GM12874 (cell line): Measurements from ENCODE around the gene SKAP1.

Experiments used
- CTCF ChIP-seq: IDR thresholded peaks from 2 replicates; pipeline ENCODE4 v1.5.1; 2011; ENCODE audit warnings: low read depth, mild to moderate bottlenecking, control low read depth, low read length, moderate library complexity; ENCODE audit not compliant: insufficient read depth

SKAP1 gene

DNA sequence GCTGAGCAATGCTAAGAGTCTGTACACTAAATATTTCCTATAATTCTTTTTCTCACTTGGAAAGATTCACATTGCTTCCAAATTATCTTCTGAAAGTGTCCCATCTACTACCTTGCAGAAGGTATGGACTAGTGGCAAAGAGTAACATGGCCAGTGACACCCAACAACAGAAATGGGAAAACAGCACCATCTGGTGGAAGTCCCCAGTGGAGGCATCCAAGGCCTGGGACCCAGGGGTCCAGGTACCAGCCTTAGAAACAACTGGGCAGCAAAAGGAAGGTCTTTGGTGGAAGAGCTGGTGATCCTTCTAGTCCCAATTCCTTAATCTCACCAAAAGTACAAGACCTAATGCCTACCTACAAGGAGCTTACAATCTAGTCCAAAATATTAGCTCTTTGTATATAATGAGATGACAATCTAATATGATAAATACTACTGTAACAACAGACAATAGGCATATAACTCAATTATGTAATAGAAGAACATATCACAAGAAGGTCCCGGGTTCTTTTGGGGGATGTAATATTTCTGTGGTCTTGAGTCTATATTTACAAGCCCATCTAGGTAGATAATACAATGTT, 55.3 kb downstream of the SKAP1 start:
- peak; percentile 53 for TF ChIP-seq CTCF

- TF ChIP-seq CTCF: no peak
Observed at GRCh38 chr17:48373883-48374282, 56.1 kb downstream of the SKAP1 start.

DNA sequence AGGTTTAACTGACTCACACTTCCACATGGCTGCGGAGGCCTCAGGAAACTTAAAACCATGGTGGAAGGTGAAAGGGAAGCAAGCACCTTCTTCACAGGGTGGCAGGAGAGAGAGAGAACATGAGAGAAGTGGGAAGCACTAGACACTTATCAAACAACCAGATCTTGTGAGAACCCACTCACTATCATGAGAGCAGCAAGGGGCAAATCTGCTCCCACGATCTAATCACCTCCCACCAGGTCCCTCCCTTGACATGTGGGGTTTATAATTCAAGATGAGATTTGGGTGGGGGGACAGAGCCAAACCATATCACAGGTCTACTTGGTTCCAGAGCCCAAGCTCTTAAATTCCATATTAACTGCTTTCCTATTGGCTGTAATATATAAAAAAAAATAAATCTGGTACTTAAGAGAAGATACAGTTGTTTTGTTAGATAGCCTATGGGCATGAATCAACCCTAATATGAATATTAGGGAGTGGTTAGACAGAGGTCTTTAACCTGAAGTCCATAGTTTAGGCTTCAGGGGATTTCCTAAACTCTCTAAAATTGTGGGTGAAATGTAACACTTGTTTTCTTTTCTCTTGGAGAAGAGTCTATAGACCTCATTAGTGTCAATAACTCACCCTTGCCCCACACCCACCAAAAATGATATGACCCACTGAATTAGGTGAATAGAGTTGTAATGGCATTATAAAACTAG, 56.7 kb downstream of the SKAP1 start:
- TF ChIP-seq CTCF: no peak

- TF ChIP-seq CTCF: no peak
Observed at GRCh38 chr17:48368352-48368908, 61.6 kb downstream of the SKAP1 start.

- TF ChIP-seq CTCF: no peak
Observed at GRCh38 chr17:48363161-48363560, 66.9 kb downstream of the SKAP1 start.

- TF ChIP-seq CTCF: no peak
Observed at GRCh38 chr17:48357779-48358602, 72.0 kb downstream of the SKAP1 start.

GRCh38 chr17:48356866-48357265, 73.1 kb downstream of the SKAP1 start:
- no peak for TF ChIP-seq CTCF
